Measurements from ENCODE around the gene MEIS2. TPM values are rescaled to one million over a fixed set of nuclear protein-coding genes. Genes with fewer than 3 reads are reported as not detected.

MEIS2 gene
- total RNA-seq, 1 experiment from 2014 or later, result 23.1 TPM

DNA sequence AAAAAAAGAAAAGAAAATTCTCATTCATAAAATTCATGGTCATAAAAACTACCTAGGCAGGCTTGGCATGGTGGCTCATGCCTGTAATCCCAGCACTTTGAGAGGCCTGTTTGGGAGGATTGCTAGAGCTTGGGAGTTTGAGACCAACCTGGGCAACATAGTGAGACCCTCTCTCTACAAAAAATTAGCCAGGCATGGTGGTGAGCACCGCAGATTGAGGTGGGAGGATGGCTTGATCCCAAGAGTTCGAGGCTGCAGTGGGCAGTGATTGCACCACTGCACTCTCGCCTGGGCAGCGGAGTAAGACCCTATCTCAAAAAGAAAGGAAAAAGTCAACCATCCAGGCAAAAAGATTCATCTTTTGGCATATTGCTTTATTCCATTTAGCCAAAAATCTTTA lies 58.5 kb downstream of the MEIS2 start:
- CTCF ChIA-PET, result no interaction called here
- H3K36me3 Mint-ChIP-seq (ENCODE audit: insufficient read depth, unreplicated experiment), result no peaks in the 10 kb centered on the region

DNA sequence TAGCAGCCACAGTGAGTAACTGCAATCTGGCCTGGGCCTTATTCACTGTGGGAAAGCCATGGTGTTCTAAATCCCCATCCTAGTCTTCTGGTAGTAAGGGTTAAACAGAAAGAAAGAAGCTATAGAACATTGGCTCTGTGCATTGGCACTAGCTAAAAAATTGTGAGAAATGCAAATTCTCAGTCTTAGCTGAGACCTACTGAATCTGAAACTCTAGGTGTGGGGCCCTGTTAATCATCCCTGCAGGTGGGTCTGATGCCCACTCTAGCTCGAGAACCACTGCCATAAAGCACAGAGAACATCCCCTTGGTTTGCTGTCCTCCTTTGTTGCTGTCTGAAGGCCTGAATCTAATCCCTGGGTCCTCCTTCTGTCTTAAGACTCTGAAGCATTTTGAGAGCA lies 59.3 kb downstream of the MEIS2 start:
- intact Hi-C loops (cut with micrococcal nuclease; ENCODE audit: unreplicated experiment), result no loop called here
- no peak for DNase-seq
- no TSS peak for BruUV-seq (replicated peaks)
- Mint-ChIP-seq H3K4me3 (ENCODE audit: low read depth, unreplicated experiment) (no peak overlapping the region), H3K27me3 (ENCODE audit: unreplicated experiment) (no peaks in the 10 kb centered on the region), H3K9me3 (ENCODE audit: low read depth, unreplicated experiment) (no peaks in the 10 kb centered on the region), H3K36me3 (ENCODE audit: insufficient read depth, unreplicated experiment) (no peaks in the 10 kb centered on the region), H3K4me1 (ENCODE audit: low read depth, unreplicated experiment) (no peaks in the 10 kb centered on the region), H3K27ac (ENCODE audit: unreplicated experiment) (no peak overlapping the region)
- TF ChIP-seq, protein P1, sequence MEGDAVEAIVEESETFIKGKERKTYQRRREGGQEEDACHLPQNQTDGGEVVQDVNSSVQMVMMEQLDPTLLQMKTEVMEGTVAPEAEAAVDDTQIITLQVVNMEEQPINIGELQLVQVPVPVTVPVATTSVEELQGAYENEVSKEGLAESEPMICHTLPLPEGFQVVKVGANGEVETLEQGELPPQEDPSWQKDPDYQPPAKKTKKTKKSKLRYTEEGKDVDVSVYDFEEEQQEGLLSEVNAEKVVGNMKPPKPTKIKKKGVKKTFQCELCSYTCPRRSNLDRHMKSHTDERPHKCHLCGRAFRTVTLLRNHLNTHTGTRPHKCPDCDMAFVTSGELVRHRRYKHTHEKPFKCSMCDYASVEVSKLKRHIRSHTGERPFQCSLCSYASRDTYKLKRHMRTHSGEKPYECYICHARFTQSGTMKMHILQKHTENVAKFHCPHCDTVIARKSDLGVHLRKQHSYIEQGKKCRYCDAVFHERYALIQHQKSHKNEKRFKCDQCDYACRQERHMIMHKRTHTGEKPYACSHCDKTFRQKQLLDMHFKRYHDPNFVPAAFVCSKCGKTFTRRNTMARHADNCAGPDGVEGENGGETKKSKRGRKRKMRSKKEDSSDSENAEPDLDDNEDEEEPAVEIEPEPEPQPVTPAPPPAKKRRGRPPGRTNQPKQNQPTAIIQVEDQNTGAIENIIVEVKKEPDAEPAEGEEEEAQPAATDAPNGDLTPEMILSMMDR (IDR thresholded peaks at IDR 0.05; ENCODE audit: unreplicated experiment), result no peak
- CTCF ChIA-PET, result no interaction called here

More for the DNA sequence above, 58.5 kb downstream of the MEIS2 start:
- Mint-ChIP-seq H3K4me1 (ENCODE audit: low read depth, unreplicated experiment) (no peaks in the 10 kb centered on the region), H3K9me3 (ENCODE audit: low read depth, unreplicated experiment) (no peaks in the 10 kb centered on the region), H3K4me3 (ENCODE audit: low read depth, unreplicated experiment) (no peak overlapping the region), H3K27me3 (ENCODE audit: unreplicated experiment) (no peaks in the 10 kb centered on the region), H3K27ac (ENCODE audit: unreplicated experiment) (no peak overlapping the region)
- intact Hi-C loops (cut with micrococcal nuclease; ENCODE audit: unreplicated experiment), result no loop called here
- TF ChIP-seq, protein P1 (IDR thresholded peaks at IDR 0.05; ENCODE audit: unreplicated experiment), result no peak
- DNase-seq, result no peak
- BruUV-seq (replicated peaks), result no TSS peak

DNA sequence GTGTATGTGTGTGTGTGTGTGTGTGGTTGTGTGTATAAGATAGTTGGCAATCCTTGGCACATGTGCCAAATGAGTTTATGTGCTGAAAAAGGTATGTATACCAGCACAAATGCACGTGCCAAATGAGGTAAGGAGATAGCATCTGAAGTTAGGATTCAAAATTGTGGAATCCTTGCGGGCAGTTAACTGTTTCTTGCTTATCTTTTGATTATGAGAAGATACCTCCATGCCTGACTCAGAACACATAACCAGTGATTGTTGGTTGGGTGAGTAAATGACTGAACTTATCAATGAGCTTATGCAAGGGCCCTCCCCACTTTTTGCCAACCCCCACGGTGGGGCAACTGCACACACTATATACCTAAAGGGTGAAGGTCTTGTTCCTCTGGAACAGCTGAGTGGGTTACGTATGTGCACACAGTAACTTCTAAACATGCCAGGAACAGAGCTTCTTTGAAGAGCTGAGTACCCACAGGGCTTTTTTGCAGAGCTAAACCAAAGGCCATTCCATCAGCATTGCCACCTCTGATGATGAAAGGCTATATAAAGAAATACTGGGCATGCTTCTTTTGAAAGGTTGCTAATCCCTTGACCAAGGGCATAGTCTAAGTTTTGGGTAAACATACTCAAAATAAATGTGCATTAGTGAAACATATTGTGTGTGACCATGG lies 60.1 kb downstream of the MEIS2 start:
- intact Hi-C loops (cut with micrococcal nuclease; ENCODE audit: unreplicated experiment), result no loop called here
- Mint-ChIP-seq H3K27ac (ENCODE audit: unreplicated experiment) (no peak overlapping the region), H3K4me1 (ENCODE audit: low read depth, unreplicated experiment) (no peaks in the 10 kb centered on the region), H3K4me3 (ENCODE audit: low read depth, unreplicated experiment) (no peak overlapping the region), H3K9me3 (ENCODE audit: low read depth, unreplicated experiment) (no peaks in the 10 kb centered on the region), H3K36me3 (ENCODE audit: insufficient read depth, unreplicated experiment) (no peaks in the 10 kb centered on the region), H3K27me3 (ENCODE audit: unreplicated experiment) (no peaks in the 10 kb centered on the region)
- no TSS peak for BruUV-seq (replicated peaks)
- TF ChIP-seq, protein P1 (IDR thresholded peaks at IDR 0.05; ENCODE audit: unreplicated experiment), result no peak
- CTCF ChIA-PET, result no interaction called here
- no peak for DNase-seq

DNA sequence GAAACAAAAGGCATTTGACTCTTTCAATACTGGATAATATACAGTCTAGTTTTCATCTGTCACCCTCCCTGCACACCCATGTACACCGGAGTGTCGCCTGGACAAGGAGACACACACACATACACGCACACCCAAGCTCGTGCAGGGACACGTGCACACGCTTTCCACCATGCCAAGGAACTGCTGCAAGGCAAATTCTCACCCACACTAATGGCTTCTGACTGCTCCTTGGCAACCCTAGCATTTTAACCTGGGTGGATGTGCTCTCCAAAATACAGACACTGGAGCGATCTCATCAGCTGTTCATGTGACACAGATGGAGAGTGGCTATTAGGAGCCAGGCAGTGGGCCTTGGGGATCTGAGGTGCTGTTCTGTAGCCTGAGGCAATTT lies 61.6 kb downstream of the MEIS2 start:
- Mint-ChIP-seq H3K4me3 (ENCODE audit: low read depth, unreplicated experiment) (no peak overlapping the region), H3K27ac (ENCODE audit: unreplicated experiment) (no peak overlapping the region), H3K9me3 (ENCODE audit: low read depth, unreplicated experiment) (no peaks in the 10 kb centered on the region), H3K4me1 (ENCODE audit: low read depth, unreplicated experiment) (no peaks in the 10 kb centered on the region), H3K36me3 (ENCODE audit: insufficient read depth, unreplicated experiment) (peaks cover 4% of the 10 kb centered on the region), H3K27me3 (ENCODE audit: unreplicated experiment) (no peaks in the 10 kb centered on the region)
- intact Hi-C loops (cut with micrococcal nuclease; ENCODE audit: unreplicated experiment), result no loop called here
- no peak for DNase-seq
- TF ChIP-seq, protein P1 (IDR thresholded peaks at IDR 0.05; ENCODE audit: unreplicated experiment), result no peak
- no TSS peak for BruUV-seq (replicated peaks)
- CTCF ChIA-PET, result no interaction called here

All from Calu3 (cell line).